ENCODE results near the gene TNRC18.
"Not testable (repeated sequence)": the region's sequence is repeated elsewhere in the genome, so short reads cannot be mapped to it uniquely, and the experiment has no call there.

The TNRC18 gene

GRCh38 chr7:5315761-5316160 lies 107.9 kb downstream of the TNRC18 start:
- no peak for TF ChIP-seq CTCF (conservative IDR thresholded peaks at IDR 0.05; ENCODE audit: low read depth, low read length)
- H3K4me3 ChIP-seq (ENCODE audit: low read depth, low read length), result no peak overlapping the region
- no peak for DNase-seq (ENCODE audit: low read depth)

GRCh38 chr7:5314864-5315263 lies 108.8 kb downstream of the TNRC18 start:
- H3K4me3 ChIP-seq (ENCODE audit: low read depth, low read length), result no peak overlapping the region
- DNase-seq (ENCODE audit: low read depth), result no peak
- TF ChIP-seq CTCF (conservative IDR thresholded peaks at IDR 0.05; ENCODE audit: low read depth, low read length), result no peak

- DNase-seq (ENCODE audit: low read depth); H3K4me3 ChIP-seq (ENCODE audit: low read depth, low read length): not testable (repeated sequence)
These were observed 110.4 kb downstream of the TNRC18 start for GRCh38 chr7:5313076-5313885.

- H3K4me3 ChIP-seq (ENCODE audit: low read depth, low read length); DNase-seq (ENCODE audit: low read depth): not testable (repeated sequence)
These were observed 111.2 kb downstream of the TNRC18 start for GRCh38 chr7:5312276-5313070.

GRCh38 chr7:5310822-5311405 lies 112.7 kb downstream of the TNRC18 start:
- H3K4me3 ChIP-seq (ENCODE audit: low read depth, low read length), result no peak overlapping the region
- DNase-seq (ENCODE audit: low read depth), result no peak
- no peak for TF ChIP-seq CTCF (conservative IDR thresholded peaks at IDR 0.05; ENCODE audit: low read depth, low read length)

- H3K4me3 ChIP-seq (ENCODE audit: low read depth, low read length), result no peak overlapping the region
- TF ChIP-seq CTCF (conservative IDR thresholded peaks at IDR 0.05; ENCODE audit: low read depth, low read length), result no peak
- DNase-seq (ENCODE audit: low read depth), result no peak
These were observed 114.5 kb downstream of the TNRC18 start for GRCh38 chr7:5309146-5309545.

- H3K4me3 ChIP-seq (ENCODE audit: low read depth, low read length); DNase-seq (ENCODE audit: low read depth): not testable (repeated sequence)
These were observed 116.2 kb downstream of the TNRC18 start for GRCh38 chr7:5307221-5308142.

- not testable (repeated sequence) for DNase-seq (ENCODE audit: low read depth); H3K4me3 ChIP-seq (ENCODE audit: low read depth, low read length)
These were observed 118.6 kb downstream of the TNRC18 start for GRCh38 chr7:5305050-5305449.
